Keratinocyte (primary cell): ENCODE measurements around the gene TBL2.

Source experiments
- EZH2 ChIP-seq: IDR thresholded peaks from one replicate; pipeline ENCODE4 v1.6.1; 2012; ENCODE audit warnings: inconsistent platforms, mild to moderate bottlenecking, low read length, moderate library complexity
- TF ChIP-seq, protein P1 (sequence below), 3 experiments: IDR thresholded peaks in 1 of 3; conservative IDR thresholded peaks in 1 of 3; optimal IDR thresholded peaks in 1 of 3; 2 replicates in 2 of 3; 3 replicates in 1 of 3; pipeline versions ENCODE3 to v1.5.1; 2011; ENCODE audit warnings: low read length in 3 of 3, mild to moderate bottlenecking in 3 of 3, moderate library complexity in 2 of 3, control low read depth in 1 of 3, inconsistent platforms in 1 of 3; ENCODE audit not compliant: insufficient read depth in 2 of 3; ENCODE audit errors: extremely low read depth in 1 of 3

DNA sequence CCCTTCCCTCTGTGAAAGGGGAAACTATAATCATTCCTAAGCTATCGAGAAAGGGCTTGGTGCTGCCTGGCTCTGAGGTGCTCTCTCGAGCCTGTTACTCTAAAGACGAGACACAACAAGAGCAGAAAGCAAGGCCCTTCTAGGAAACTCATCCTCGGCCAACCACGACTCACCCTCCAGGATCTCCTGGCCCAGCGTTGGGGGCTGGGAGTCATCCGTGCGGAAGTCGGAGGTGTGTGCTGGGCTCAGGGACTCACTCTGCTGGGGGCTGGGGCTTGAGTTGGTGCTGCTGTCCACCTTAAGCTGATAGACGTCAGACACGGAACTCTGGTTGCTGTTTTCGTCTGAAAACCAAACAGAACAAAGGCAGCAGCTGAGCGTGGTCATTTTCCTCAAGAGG, 38.7 kb downstream of the TBL2 start:
- TF ChIP-seq, protein P1, sequence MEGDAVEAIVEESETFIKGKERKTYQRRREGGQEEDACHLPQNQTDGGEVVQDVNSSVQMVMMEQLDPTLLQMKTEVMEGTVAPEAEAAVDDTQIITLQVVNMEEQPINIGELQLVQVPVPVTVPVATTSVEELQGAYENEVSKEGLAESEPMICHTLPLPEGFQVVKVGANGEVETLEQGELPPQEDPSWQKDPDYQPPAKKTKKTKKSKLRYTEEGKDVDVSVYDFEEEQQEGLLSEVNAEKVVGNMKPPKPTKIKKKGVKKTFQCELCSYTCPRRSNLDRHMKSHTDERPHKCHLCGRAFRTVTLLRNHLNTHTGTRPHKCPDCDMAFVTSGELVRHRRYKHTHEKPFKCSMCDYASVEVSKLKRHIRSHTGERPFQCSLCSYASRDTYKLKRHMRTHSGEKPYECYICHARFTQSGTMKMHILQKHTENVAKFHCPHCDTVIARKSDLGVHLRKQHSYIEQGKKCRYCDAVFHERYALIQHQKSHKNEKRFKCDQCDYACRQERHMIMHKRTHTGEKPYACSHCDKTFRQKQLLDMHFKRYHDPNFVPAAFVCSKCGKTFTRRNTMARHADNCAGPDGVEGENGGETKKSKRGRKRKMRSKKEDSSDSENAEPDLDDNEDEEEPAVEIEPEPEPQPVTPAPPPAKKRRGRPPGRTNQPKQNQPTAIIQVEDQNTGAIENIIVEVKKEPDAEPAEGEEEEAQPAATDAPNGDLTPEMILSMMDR (optimal IDR thresholded peaks at IDR 0.05 in 1 of 3, IDR thresholded peaks at IDR 0.05 in 1 of 3, conservative IDR thresholded peaks at IDR 0.05 in 1 of 3; ENCODE audit: extremely low read depth in 1 of 3, insufficient read depth in 2 of 3, low read length in 3 of 3), result no peak
- no peak for TF ChIP-seq EZH2
